Measurements from ENCODE around the gene CRX.
"Not testable (repeated sequence)": the region's sequence is repeated elsewhere in the genome, so short reads cannot be mapped to it uniquely, and the experiment has no call there.

Gene CRX

GRCh38 chr19:47803671-47804070, 18.1 kb upstream of the CRX start:
- DNase-seq (ENCODE audit: low spot score), result not testable (repeated sequence)

- not testable (repeated sequence) for DNase-seq (ENCODE audit: low spot score)
Observed at GRCh38 chr19:47804451-47804850, 17.3 kb upstream of the CRX start, which contains the start of gene TPRX1. Gene TPRX1 (minus strand): TSS chr19:47804551. CDS start chr19:47804539, 12 bp downstream.

- no peak for DNase-seq (ENCODE audit: low spot score)
Observed at GRCh38 chr19:47805313-47805712, 16.4 kb upstream of the CRX start.

- no peak for DNase-seq (ENCODE audit: low spot score)
Observed at GRCh38 chr19:47806435-47806834, 15.3 kb upstream of the CRX start.

GRCh38 chr19:47813304-47813994, 8.3 kb upstream of the CRX start:
- peak; percentile 78 for DNase-seq (ENCODE audit: low spot score)

GRCh38 chr19:47813995-47814328, 7.8 kb upstream of the CRX start:
- no peak for DNase-seq (ENCODE audit: low spot score)

GRCh38 chr19:47816270-47816669, 5.5 kb upstream of the CRX start:
- not testable (repeated sequence) for DNase-seq (ENCODE audit: low spot score)

- not testable (repeated sequence) for DNase-seq (ENCODE audit: low spot score)
Observed at GRCh38 chr19:47818221-47818620, 3.5 kb upstream of the CRX start.

- no peak for DNase-seq (ENCODE audit: low spot score)
Observed at GRCh38 chr19:47819858-47820257, 1.9 kb upstream of the CRX start.

GRCh38 chr19:47820410-47820809, 1.3 kb upstream of the CRX start:
- DNase-seq (ENCODE audit: low spot score), result no peak

GRCh38 chr19:47824396-47824795, 2.7 kb downstream of the CRX start:
- no peak for DNase-seq (ENCODE audit: low spot score)

GRCh38 chr19:47826800-47827199, 5.1 kb downstream of the CRX start:
- DNase-seq (ENCODE audit: low spot score), result no peak

- DNase-seq (ENCODE audit: low spot score), result no peak
Observed at GRCh38 chr19:47832723-47833122, 11.0 kb downstream of the CRX start.

- no peak for DNase-seq (ENCODE audit: low spot score)
Observed at GRCh38 chr19:47836038-47836437, 14.3 kb downstream of the CRX start.

- DNase-seq (ENCODE audit: low spot score), result no peak
Observed at GRCh38 chr19:47839411-47839810, 17.7 kb downstream of the CRX start.

- no peak for DNase-seq (ENCODE audit: low spot score)
Observed at GRCh38 chr19:47839913-47840312, 18.2 kb downstream of the CRX start.

GRCh38 chr19:47842941-47843340, 21.2 kb downstream of the CRX start:
- no peak for DNase-seq (ENCODE audit: low spot score)

- DNase-seq (ENCODE audit: low spot score), result no peak
Observed at GRCh38 chr19:47848425-47848822, 26.7 kb downstream of the CRX start.

GRCh38 chr19:47848823-47849473, 27.2 kb downstream of the CRX start:
- no peak for DNase-seq (ENCODE audit: low spot score)

GRCh38 chr19:47853003-47853402, 31.3 kb downstream of the CRX start:
- DNase-seq (ENCODE audit: low spot score), result no peak

- DNase-seq (ENCODE audit: low spot score), result no peak
Observed at GRCh38 chr19:47854459-47854858, 32.7 kb downstream of the CRX start.

GRCh38 chr19:47858231-47858630, 36.5 kb downstream of the CRX start:
- DNase-seq (ENCODE audit: low spot score), result not testable (repeated sequence)

GRCh38 chr19:47858646-47859285, 37.0 kb downstream of the CRX start, which contains the start of gene TPRX2:
Gene TPRX2 (plus strand): TSS chr19:47859235. CDS start chr19:47859247, 12 bp downstream.
- not testable (repeated sequence) for DNase-seq (ENCODE audit: low spot score)
